K562 (cell line): ENCODE results near the gene EFCAB10. TPM values are rescaled to one million over a fixed set of nuclear protein-coding genes. Genes with fewer than 3 reads are reported as not detected.
A peak's percentile ranks its signal among the peaks of the same experiment; 100 is the strongest.

ENCODE experiments used
- BRD4 ChIP-seq: fragments of 200-600 bp; sonication (generic); IDR thresholded peaks from 2 replicates; pipeline ENCODE4 v1.6.1; 2017; ENCODE audit warnings: inconsistent platforms
- CEBPZ ChIP-seq: fragments of 150-350 bp; IDR thresholded peaks from 2 replicates; pipeline ENCODE4 v1.6.1; 2014; ENCODE audit warnings: low read depth, mild to moderate bottlenecking, low read length, borderline replicate concordance
- CREB1 ChIP-seq, 2 experiments: sonication (generic) in 1 of 2; formaldehyde crosslinking in 1 of 2; IDR thresholded peaks; 2 replicates each; pipeline versions ENCODE4 v1.6.1 to v1.8.0; 2012 to 2022; ENCODE audit warnings: inconsistent platforms in 1 of 2, mild to moderate bottlenecking in 1 of 2, missing genetic modification reagents in 1 of 2, moderate library complexity in 1 of 2
- CREM ChIP-seq: IDR thresholded peaks from 2 replicates; pipeline ENCODE4 v1.6.1; 2014; ENCODE audit warnings: antibody characterized with exemption, low read depth
- FOXA1 ChIP-seq: fragments of 450-650 bp; IDR thresholded peaks from 2 replicates; pipeline ENCODE4 v1.6.1; 2016; ENCODE audit warnings: mild to moderate bottlenecking, borderline replicate concordance
- FOXK1 ChIP-seq: sonication (generic); formaldehyde crosslinking; IDR thresholded peaks from 2 replicates; pipeline ENCODE4 v1.8.0; 2022; ENCODE audit warnings: missing genetic modification reagents, mild to moderate bottlenecking, borderline replicate concordance
- HBP1 ChIP-seq: fragments of 450-650 bp; formaldehyde crosslinking; IDR thresholded peaks from 2 replicates; pipeline ENCODE4 v1.4.0; 2022; ENCODE audit warnings: missing genetic modification characterization
- ILK ChIP-seq: fragments of 450-650 bp; IDR thresholded peaks from 2 replicates; pipeline ENCODE4 v1.6.1; 2016; ENCODE audit warnings: missing genetic modification characterization, low read depth, mild to moderate bottlenecking, missing compliant biosample characterization, moderate library complexity, borderline replicate concordance
- NUFIP1 ChIP-seq: fragments of 450-650 bp; IDR thresholded peaks from 2 replicates; pipeline ENCODE4 v1.6.1; 2018; ENCODE audit not compliant: partially characterized antibody
- SREBF1 ChIP-seq: fragments of 150-350 bp; IDR thresholded peaks from 2 replicates; pipeline ENCODE4 v1.6.1; 2014; ENCODE audit warnings: antibody characterized with exemption, low read depth, low read length, borderline replicate concordance
- ZBTB1 ChIP-seq: sonication (generic); formaldehyde crosslinking; IDR thresholded peaks from 2 replicates; pipeline ENCODE4 v1.8.1; 2023; ENCODE audit warnings: missing genetic modification reagents, low read depth, mild to moderate bottlenecking, borderline replicate concordance
- ZFP1 ChIP-seq: fragments of 450-650 bp; formaldehyde crosslinking; IDR thresholded peaks from 2 replicates; pipeline ENCODE4 v1.4.0; 2020; ENCODE audit warnings: mild to moderate bottlenecking, mixed read lengths
- ZNF197 ChIP-seq: fragments of 200-800 bp; sonication (Bioruptor generic); IDR thresholded peaks from 2 replicates; pipeline ENCODE4 v1.6.1; 2016; ENCODE audit warnings: low read depth, missing genetic modification characterization, missing compliant biosample characterization
- ZNF280B ChIP-seq: fragments of 250-450 bp; sonication (Bioruptor Pico); IDR thresholded peaks from 2 replicates; pipeline ENCODE4 v1.5.1; 2021; ENCODE audit warnings: mild to moderate bottlenecking
- polyA plus RNA-seq, 8 experiments: library from polyadenylated mRNA; depleted of rRNA in 4 of 8; stranded (reverse) in 5 of 8; unstranded in 3 of 8; fragments of >200 nt; fragmentation: Nextera tagmentation in 2 of 8; fragmentation: Illumina TruSeq in 1 of 8; extraction: Ambion mirVana in 2 of 8; extraction: Trizol in 1 of 8; gene quantifications; 2 replicates each; pipeline versions ENCODE4 v1.2.1 to v1.2.3, GENCODE V29; 2011 to 2014; ENCODE audit warnings: inconsistent platforms in 1 of 8, missing spikeins in 1 of 8
- total RNA-seq, 7 experiments: library from RNA; depleted of rRNA in 6 of 7; stranded (reverse); fragments of >200 nt in 6 of 7; fragmentation: Illumina TruSeq in 2 of 7; extraction: Trizol in 2 of 7; gene quantifications; 2 replicates each; pipeline versions ENCODE4 v1.2.1 to v1.2.3, GENCODE V29; 2011 to 2021; ENCODE audit warnings: low replicate concordance in 1 of 7
- TF ChIP-seq, protein P1 (sequence below), 2 experiments: fragments of 450-650 bp; conservative IDR thresholded peaks; 2 replicates each; pipeline ENCODE4 v1.6.1; 2017; ENCODE audit warnings: mild to moderate bottlenecking in 2 of 2, moderate library complexity in 2 of 2

The EFCAB10 gene
- total and polyA plus RNA-seq, 9 of the 15 experiments (the other 6 are each of a cell fraction or from before 2014, with no cell fraction given): 5.0 to 21.4 (median 16.8) TPM

- TF ChIP-seq ILK (tag) (no peak), BRD4 (no peak), HBP1 (CRISPR knock-in tag) (no peak), CREM (peak; percentile 50), ZFP1 (CRISPR knock-in tag) (no peak), FOXK1 (CRISPR knock-in tag) (peak; percentile 97), ZNF197 (CRISPR knock-in tag) (no peak), CREB1 (IDR thresholded peaks at IDR 0.05) (peak; percentile 27; the same call in 1 of the 2 replicates), CREB1 (CRISPR knock-in tag; IDR thresholded peaks at IDR 0.05) (peak; percentile 51; the same call in 1 of the 2 replicates), SREBF1 (no peak), NUFIP1 (peak; percentile 54), ZBTB1 (no peak), FOXA1 (no peak), CEBPZ (no peak), ZNF280B (CRISPR knock-in tag) (no peak)
- TF ChIP-seq, protein P1, sequence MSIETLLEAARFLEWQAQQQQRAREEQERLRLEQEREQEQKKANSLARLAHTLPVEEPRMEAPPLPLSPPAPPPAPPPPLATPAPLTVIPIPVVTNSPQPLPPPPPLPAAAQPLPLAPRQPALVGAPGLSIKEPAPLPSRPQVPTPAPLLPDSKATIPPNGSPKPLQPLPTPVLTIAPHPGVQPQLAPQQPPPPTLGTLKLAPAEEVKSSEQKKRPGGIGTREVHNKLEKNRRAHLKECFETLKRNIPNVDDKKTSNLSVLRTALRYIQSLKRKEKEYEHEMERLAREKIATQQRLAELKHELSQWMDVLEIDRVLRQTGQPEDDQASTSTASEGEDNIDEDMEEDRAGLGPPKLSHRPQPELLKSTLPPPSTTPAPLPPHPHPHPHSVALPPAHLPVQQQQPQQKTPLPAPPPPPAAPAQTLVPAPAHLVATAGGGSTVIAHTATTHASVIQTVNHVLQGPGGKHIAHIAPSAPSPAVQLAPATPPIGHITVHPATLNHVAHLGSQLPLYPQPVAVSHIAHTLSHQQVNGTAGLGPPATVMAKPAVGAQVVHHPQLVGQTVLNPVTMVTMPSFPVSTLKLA (conservative IDR thresholded peaks at IDR 0.05): peak; percentile 94 to 97
These were observed 60.1 kb downstream of the EFCAB10 start (continued) for GRCh38 chr7:105521027-105521716.
